A673 (cell line): ENCODE measurements around the gene TMEM272.

Experiments
- CTCF ChIP-seq: fragments of 300-800, 200-600 bp; sonication (generic); conservative IDR thresholded peaks from 2 replicates; pipeline ENCODE4 v1.5.1; 2017; ENCODE audit warnings: low read depth, mild to moderate bottlenecking, antibody characterized with exemption, low read length, moderate library complexity, mixed read lengths
- EZH2 ChIP-seq: fragments of 200-600 bp; sonication (generic); IDR thresholded peaks from 2 replicates; pipeline ENCODE4 v1.6.1; 2017; ENCODE audit warnings: borderline replicate concordance, low read depth, mild to moderate bottlenecking, mixed read lengths, antibody characterized with exemption, low read length; ENCODE audit not compliant: poor library complexity, severe bottlenecking

- TF ChIP-seq CTCF (no peak), EZH2 (no peak)
Observed at GRCh38 chr13:51782026-51782710, 62.8 kb downstream of the TMEM272 start.
